ENCODE data around the gene MGAT3. TPM values are rescaled to one million over a fixed set of nuclear protein-coding genes. Genes with fewer than 3 reads are reported as not detected.
"Not testable (repeated sequence)": the region's sequence is repeated elsewhere in the genome, so short reads cannot be mapped to it uniquely, and the experiment has no call there.

The MGAT3 gene
- total and polyA plus RNA-seq, 2 donors, result 4.2 to 4.8 TPM

DNA sequence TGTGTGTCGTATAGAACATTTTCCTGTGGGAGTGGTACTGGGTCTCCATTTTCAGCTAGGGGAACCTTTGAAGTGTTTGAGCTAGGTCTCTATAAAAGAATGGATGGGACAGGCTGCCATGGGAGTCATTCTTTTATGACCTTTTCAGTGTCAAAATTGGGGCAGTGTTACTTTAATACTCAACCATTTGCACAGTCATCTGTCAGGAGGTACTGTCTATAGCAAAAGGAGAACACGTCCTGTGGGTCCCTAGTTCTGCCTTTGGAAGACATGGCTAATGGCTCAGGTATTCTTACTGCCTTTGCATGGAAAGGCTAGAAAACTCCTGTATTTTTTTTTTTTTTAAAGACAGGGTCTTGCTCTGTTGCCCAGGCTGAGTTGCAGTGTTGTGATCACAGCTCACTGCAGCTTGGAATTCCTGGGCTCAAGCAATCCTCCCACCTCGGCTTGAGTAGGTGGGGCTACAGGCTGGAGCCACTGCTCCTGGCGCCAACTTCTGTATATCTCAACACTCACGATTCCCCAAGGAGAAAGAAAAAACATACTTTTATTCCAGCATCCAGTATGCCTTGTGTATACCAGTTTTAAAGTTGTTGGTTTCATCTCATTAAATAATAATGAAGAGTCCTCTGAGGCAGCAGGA lies 61.5 kb downstream of the MGAT3 start:
- WGBS, result 40% methylated on average over 5 of the region's 5 CpGs
- no peak overlapping the region for H3K27ac ChIP-seq (ENCODE audit: low read depth)
- no peak overlapping the region for H3K4me3 ChIP-seq (ENCODE audit: low read depth, low read length)
- no peaks in the 10 kb centered on the region for H3K4me1 ChIP-seq (ENCODE audit: insufficient read depth)
- no peaks in the 10 kb centered on the region for H3K36me3 ChIP-seq (ENCODE audit: insufficient read depth)
- no peak for DNase-seq (ENCODE audit: extremely low spot score)

DNA sequence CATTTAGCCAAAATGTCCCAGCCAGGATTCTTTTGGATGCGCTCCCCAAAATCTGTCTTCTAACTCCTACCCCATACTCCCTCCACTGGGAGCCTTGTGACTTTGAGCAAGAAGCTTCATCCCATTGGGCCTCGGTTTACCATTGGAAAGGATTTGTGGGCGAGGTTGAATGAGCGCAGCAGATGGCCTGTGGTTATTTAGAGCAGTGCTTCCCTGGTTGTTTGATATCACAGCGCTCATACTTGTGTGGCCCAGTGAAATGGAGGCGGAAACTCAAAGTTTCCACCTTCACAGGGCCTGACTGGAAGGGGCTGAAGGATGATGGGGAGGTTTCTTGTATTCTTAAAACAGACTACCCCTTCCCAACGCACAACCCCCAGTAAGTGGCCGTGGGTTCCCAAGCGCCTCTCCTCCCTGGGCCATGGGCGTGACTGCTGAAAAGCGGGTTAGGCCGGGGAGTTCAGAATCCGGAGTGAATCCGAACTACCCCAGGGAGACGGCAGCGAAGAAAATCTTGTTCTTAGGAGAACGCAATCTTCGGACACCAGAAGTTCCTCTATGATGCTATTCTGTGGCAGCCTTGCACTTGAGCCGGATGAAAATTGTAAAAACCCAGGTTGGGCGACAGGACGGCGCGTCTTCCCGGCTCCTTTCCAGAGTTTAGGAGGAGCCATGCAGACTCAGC lies 62.3 kb downstream of the MGAT3 start:
- DNase-seq (ENCODE audit: extremely low spot score), result no peak
- Histone ChIP-seq H3K27ac (ENCODE audit: low read depth) (peak overlapping the region; percentile 90), H3K36me3 (ENCODE audit: insufficient read depth) (no peaks in the 10 kb centered on the region), H3K4me3 (ENCODE audit: low read depth, low read length) (peak overlapping the region; percentile 89), H3K4me1 (ENCODE audit: insufficient read depth) (no peaks in the 10 kb centered on the region)
- WGBS, result 8% methylated on average over 24 of the region's 24 CpGs

DNA sequence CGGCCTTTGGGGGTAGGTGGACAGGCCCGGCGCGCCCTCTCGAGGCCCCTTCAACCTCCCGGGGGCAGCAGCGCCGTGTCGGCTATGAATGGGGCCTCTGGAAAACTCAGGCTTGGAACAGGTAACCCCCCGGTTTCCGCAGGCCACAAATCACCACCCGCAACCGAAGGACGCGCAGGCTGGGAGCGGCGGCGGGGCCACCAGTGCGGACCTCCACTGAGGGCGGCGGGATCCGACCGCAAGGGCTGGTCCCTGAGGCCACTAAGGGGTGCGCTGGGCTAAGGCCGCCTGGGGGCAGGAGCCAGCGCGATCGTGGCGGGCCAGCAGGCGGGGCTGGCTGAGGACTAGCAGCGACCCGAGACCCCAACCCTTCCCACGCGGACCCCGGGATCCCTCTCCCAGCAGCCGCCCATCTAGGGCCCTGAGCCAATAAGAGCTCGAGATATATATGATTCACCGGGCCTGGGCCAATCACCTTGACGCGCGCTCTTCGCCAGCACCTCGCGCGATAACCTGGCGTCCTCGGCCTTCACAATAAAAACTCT lies 62.9 kb downstream of the MGAT3 start:
- no peaks in the 10 kb centered on the region for H3K36me3 ChIP-seq (ENCODE audit: insufficient read depth)
- peak overlapping the region; percentile 90 for H3K27ac ChIP-seq (ENCODE audit: low read depth)
- no peaks in the 10 kb centered on the region for H3K4me1 ChIP-seq (ENCODE audit: insufficient read depth)
- peak overlapping the region; percentile 89 for H3K4me3 ChIP-seq (ENCODE audit: low read depth, low read length)
- under 1% methylated on average over 47 of the region's 47 CpGs for WGBS
- DNase-seq (ENCODE audit: extremely low spot score), result peak; percentile 96

DNA sequence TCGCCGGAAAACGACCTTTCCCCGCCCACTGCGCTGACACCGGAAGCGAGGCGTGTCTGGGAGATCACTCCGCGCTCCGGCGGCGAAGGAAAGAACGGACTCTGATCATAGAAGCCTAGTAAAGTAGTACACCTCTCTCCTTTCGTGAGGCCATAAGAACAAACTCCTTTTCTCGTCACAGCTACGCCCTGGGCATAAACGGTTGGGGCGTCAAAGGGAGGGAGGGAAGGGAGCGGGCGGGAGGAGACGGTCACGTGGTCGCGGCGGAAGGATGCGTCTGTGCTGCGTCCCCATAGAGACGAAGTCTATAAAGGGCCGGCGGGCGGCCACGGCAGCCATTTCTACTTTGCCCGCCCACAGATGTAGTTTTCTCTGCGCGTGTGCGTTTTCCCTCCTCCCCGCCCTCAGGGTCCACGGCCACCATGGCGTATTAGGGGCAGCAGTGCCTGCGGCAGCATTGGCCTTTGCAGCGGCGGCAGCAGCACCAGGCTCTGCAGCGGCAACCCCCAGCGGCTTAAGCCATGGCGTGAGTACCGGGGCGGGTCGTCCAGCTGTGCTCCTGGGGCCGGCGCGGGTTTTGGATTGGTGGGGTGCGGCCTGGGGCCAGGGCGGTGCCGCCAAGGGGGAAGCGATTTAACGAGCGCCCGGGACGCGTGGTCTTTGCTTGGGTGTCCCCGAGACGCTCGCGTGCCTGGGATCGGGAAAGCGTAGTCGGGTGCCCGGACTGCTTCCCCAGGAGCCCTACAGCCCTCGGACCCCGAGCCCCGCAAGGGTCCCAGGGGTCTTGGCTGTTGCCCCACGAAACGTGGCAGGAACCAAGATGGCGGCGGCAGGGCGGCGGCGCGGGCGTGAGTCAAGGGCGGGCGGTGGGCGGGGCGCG lies 63.7 kb downstream of the MGAT3 start, which contains the start of gene ATF4:
ATF4 (plus strand) TSS at position 337 of the 880 bp plus-strand sequence. CDS start 884 bp downstream, outside the sequence.
- Histone ChIP-seq H3K27ac (ENCODE audit: low read depth) (peak within 1 kb of the TSS; percentile 99), H3K4me1 (ENCODE audit: insufficient read depth) (no peaks in the 10 kb centered on the region), H3K4me3 (ENCODE audit: low read depth, low read length) (peak within 1 kb of the TSS; percentile 89), H3K36me3 (ENCODE audit: insufficient read depth) (no peaks in the 10 kb centered on the region)
- WGBS, result under 1% methylated on average over 86 of the region's 86 CpGs
- DNase-seq (ENCODE audit: extremely low spot score), result no peak

DNA sequence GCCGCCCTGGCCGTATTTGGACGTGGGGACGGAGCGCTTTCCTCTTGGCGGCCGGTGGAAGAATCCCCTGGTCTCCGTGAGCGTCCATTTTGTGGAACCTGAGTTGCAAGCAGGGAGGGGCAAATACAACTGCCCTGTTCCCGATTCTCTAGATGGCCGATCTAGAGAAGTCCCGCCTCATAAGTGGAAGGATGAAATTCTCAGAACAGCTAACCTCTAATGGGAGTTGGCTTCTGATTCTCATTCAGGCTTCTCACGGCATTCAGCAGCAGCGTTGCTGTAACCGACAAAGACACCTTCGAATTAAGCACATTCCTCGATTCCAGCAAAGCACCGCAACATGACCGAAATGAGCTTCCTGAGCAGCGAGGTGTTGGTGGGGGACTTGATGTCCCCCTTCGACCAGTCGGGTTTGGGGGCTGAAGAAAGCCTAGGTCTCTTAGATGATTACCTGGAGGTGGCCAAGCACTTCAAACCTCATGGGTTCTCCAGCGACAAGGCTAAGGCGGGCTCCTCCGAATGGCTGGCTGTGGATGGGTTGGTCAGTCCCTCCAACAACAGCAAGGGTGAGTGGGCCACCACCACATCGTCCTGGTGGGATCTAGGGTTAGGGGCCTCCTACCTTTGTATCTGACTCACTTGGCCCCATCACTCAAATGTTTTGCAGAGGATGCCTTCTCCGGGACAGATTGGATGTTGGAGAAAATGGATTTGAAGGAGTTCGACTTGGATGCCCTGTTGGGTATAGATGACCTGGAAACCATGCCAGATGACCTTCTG lies 64.5 kb downstream of the MGAT3 start:
- not testable (repeated sequence) for H3K36me3 ChIP-seq (ENCODE audit: insufficient read depth); H3K4me1 ChIP-seq (ENCODE audit: insufficient read depth); DNase-seq (ENCODE audit: extremely low spot score)
- 1% methylated on average over 28 of the region's 28 CpGs for WGBS
- Histone ChIP-seq H3K27ac (ENCODE audit: low read depth) (peak overlapping the region; percentile 35), H3K4me3 (ENCODE audit: low read depth, low read length) (peak overlapping the region; percentile 89)

DNA sequence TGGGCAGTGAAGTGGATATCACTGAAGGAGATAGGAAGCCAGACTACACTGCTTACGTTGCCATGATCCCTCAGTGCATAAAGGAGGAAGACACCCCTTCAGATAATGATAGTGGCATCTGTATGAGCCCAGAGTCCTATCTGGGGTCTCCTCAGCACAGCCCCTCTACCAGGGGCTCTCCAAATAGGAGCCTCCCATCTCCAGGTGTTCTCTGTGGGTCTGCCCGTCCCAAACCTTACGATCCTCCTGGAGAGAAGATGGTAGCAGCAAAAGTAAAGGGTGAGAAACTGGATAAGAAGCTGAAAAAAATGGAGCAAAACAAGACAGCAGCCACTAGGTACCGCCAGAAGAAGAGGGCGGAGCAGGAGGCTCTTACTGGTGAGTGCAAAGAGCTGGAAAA lies 65.3 kb downstream of the MGAT3 start:
- 12% methylated on average over 4 of the region's 5 CpGs for WGBS
- not testable (repeated sequence) for H3K36me3 ChIP-seq (ENCODE audit: insufficient read depth); H3K4me1 ChIP-seq (ENCODE audit: insufficient read depth); H3K4me3 ChIP-seq (ENCODE audit: low read depth, low read length); H3K27ac ChIP-seq (ENCODE audit: low read depth); DNase-seq (ENCODE audit: extremely low spot score)

DNA sequence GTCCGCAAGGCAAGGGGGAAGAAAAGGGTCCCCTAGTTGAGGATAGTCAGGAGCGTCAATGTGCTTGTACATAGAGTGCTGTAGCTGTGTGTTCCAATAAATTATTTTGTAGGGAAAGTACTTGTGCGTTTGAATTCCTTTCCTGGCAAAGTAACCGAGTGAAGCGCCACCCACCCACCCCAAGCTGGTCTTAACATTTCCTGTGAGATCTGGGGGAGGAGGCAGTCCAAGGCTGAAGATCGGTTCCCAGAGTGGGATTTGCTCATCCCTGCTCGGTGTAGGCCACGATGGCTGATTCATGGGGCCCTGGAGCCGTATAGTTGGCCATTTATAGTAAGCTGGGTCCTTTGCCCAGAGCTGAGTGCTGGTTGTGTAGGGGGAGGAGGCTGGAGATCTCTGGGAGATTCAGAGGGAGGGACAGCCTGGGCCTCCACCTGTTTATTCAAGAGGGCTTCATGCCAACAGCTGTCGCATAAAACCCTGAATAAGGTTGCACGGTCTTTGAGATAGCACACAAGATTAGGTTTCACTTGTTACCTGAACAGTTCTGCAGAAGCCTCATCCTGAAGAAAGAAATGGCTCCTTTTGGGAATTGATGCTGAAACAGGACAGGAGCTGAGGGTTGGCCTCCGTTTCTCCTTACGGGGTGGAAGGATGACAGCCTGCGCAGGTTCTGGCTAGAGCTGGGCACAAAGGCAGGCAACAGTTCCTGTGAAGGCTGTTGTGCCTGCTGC lies 65.9 kb downstream of the MGAT3 start:
- H3K36me3 ChIP-seq (ENCODE audit: insufficient read depth), result no peaks in the 10 kb centered on the region
- WGBS, result 8% methylated on average over 14 of the region's 14 CpGs
- DNase-seq (ENCODE audit: extremely low spot score), result no peak
- H3K4me3 ChIP-seq (ENCODE audit: low read depth, low read length), result peak overlapping the region; percentile 20
- peak overlapping the region; percentile 27 for H3K27ac ChIP-seq (ENCODE audit: low read depth)
- no peaks in the 10 kb centered on the region for H3K4me1 ChIP-seq (ENCODE audit: insufficient read depth)

DNA sequence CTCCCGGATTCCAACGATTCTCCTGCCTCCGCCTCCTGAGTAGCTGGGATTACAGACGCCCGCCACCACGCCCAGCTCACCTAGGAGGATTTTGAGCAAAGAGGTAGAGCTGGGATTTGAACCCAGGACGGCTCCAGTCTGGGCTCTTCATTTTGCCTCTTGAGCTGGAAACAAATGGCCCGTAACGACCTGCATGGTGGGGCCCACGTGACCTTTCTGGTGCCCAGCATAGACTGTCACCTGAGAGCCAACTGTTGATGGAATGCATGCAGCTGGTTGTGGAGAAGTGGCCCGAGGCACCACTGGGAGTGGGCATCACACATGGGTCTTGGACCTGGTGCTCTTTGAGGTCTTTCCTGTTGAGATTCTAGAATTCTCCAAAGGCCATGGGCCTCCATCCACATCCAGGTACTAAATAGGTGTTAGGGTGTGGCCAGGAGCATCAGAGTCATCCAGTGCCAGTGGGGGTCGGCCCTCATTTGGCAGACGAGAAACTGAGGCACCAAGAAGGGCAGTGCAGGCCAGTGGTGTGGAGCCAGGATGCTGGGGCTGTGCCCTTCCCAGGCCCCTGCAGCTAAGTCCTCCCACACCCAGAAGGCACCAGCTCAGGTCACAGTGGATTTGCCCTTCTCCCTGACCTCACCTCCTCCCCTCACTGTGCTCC lies 67.4 kb downstream of the MGAT3 start:
- H3K4me3 ChIP-seq (ENCODE audit: low read depth, low read length), result no peak overlapping the region
- WGBS, result 68% methylated on average over 13 of the region's 13 CpGs
- H3K4me1 ChIP-seq (ENCODE audit: insufficient read depth), result no peaks in the 10 kb centered on the region
- H3K27ac ChIP-seq (ENCODE audit: low read depth), result no peak overlapping the region
- H3K36me3 ChIP-seq (ENCODE audit: insufficient read depth), result no peaks in the 10 kb centered on the region
- no peak for DNase-seq (ENCODE audit: extremely low spot score)

DNA sequence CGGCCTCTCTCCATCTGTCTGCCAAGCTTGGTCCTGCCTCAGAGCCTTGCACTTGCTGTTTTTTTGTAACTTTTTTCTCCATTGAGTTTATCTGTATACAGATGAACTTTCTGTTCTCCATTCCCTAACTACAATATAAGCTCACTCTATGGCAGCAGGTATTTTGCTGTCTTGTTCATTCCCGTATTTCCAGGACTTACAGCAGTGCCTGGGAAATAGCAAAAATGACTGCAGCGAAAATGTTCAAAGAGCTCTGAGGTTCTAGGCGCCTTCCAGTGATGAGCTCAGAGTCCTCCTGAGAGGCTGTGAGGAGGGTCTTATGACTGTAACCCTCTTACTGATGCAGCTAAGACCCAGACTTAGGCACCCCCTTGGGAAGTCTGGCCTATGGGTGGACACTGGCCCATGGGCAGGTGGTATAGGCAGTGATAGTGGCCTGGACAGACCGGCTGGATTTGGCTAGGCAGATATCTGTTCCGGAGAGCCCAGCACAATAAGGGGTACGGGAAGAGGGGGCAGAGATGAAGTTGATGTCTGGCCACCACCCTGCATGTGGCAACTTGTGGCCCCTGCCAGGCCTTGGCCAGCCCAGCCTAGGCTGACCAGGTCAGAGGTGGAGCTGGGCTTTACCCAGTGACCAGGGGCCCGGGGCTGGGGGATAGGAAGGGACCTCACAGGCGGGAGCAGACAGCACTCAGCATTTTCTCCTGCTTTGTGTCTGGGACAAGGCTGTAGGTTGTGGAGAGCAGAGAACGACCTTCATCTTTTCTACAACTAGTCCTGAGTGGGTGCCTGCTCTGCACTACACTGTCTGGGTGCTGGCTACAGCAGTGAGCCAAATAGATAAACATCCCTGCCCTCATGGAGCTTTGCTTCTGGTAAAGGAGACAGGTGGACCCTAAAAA lies 68.2 kb downstream of the MGAT3 start:
- WGBS, result 70% methylated on average over 10 of the region's 10 CpGs
- H3K4me3 ChIP-seq (ENCODE audit: low read depth, low read length), result no peak overlapping the region
- H3K27ac ChIP-seq (ENCODE audit: low read depth), result no peak overlapping the region
- DNase-seq (ENCODE audit: extremely low spot score), result no peak
- no peaks in the 10 kb centered on the region for H3K4me1 ChIP-seq (ENCODE audit: insufficient read depth)
- no peaks in the 10 kb centered on the region for H3K36me3 ChIP-seq (ENCODE audit: insufficient read depth)

DNA sequence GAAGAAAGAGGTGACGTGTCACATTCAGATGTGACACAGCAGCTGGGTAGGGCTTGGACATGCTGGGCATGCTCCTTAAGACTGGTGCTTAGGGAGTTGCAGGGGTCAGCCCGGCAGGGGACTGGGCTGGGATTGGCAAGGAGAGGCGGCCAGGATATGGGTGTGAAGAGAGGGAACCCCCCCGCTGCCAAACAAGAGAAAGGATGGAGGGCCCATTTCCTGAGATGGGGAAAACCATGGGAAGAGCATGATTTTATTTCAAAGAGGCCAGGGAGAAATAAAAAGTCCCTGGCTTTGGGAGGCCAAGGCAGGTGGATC lies 68.8 kb downstream of the MGAT3 start:
- H3K4me1 ChIP-seq (ENCODE audit: insufficient read depth), result no peaks in the 10 kb centered on the region
- H3K36me3 ChIP-seq (ENCODE audit: insufficient read depth), result no peaks in the 10 kb centered on the region
- WGBS, result 71% methylated on average over 4 of the region's 4 CpGs
- no peak for DNase-seq (ENCODE audit: extremely low spot score)
- no peak overlapping the region for H3K4me3 ChIP-seq (ENCODE audit: low read depth, low read length)
- no peak overlapping the region for H3K27ac ChIP-seq (ENCODE audit: low read depth)

DNA sequence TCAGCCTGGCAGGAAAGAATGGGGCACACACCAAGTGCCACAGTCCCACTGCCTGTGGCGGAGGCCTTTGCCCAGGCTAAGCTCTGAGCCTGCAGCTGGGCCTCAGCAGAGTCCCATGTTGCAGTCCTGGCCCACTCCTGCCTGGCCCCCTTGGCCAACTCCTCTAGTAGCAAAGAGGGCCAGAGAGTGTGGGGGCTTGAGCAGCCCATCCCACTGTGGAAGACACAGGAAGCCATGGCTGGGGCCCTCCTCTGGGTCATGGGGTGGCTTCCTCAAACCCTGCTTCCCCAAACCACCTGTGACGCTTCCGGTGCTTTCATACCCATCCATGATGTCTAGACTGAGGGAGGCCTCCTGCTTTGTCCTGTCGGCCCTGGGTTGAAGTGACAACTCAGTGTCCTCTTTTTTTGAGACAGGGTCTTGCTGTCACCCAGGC lies 69.9 kb downstream of the MGAT3 start:
- no peak overlapping the region for H3K4me3 ChIP-seq (ENCODE audit: low read depth, low read length)
- H3K36me3 ChIP-seq (ENCODE audit: insufficient read depth), result no peaks in the 10 kb centered on the region
- H3K27ac ChIP-seq (ENCODE audit: low read depth), result no peak overlapping the region
- DNase-seq (ENCODE audit: extremely low spot score), result no peak
- no peaks in the 10 kb centered on the region for H3K4me1 ChIP-seq (ENCODE audit: insufficient read depth)
- WGBS, result 70% methylated on average over 4 of the region's 4 CpGs

All from urinary bladder (tissue), 4 donors.